GM19467 (cell line): ENCODE data around the gene UNC79.

ENCODE experiments used
- ATAC-seq: cut with Tn5 transposase; IDR thresholded peaks from one replicate; pipeline ENCODE4 v1.9.1; 2021; ENCODE audit warnings: mild to moderate bottlenecking, moderate library complexity; ENCODE audit not compliant: unreplicated experiment

The UNC79 gene

DNA sequence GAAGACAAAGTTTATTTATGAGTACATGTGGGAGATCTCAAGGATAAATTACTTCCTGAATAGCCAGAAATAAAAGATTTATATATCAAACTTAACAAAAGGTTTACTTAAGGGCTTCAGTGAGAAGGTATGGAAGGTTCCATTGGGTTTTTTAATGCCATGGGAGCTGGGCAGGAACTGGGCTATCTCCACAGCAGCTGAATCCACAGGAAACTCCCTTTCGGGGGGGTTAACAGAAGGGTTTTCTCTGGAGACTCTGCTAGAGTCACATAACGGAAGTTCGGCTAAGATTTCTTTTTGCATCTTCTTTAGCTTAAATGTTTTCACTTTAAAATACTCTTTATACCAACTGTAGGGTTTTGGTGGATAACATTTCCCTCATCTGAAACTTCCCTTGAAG is 113.5 kb downstream of the UNC79 start:
- no peak for ATAC-seq

DNA sequence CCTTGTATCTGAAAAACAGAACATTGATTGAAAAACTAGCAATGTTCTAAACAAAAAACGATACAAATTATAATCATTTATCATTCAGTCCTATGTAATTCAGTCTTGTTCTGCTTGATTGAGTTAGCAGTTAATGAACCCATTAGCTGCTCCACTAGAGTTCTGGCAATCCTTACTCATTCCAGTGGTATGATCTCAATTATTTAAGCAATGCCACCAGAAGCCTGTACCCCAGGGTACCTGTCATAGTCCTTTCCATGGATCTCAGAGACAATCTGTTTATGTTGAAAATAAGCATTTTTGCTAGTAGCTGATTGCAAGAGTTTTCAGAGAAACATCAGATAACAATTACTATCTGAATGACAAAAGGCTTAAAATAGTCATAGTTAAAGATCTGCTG is 115.9 kb downstream of the UNC79 start:
- ATAC-seq, result no peak

DNA sequence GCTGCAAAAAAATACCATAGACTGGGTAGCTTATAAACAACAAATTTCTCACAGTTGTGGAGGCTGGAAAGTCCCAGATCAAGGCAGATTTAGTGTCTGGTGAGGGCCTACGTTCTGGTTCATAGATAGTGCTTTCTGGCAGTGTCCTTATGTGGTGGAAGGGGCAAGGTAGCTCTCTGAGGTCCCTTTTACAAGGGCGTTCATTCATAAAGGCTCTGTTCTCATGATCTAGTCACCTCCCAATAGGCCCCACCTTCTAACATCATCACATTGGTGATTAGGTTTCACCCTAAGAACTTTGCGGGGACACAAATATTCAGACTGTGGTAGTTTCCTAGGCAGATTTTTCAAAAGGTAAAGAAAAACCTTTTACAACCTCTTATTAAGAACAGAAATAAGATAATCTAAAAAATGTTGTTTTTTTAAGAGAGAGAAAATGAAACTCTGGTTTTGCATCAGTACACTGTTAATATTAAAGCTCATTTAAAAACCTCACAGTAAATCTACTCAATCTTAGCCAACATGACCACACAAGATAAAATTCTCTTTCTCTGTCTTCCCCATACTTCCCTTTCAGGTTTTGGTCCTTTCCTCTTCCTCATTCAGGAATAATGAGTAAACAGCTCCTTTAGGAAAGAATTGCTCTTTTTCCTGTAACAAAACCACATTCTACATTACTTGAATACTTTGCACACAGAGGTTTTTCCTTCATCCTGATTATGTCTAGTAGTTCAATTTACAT is 117.5 kb downstream of the UNC79 start:
- ATAC-seq, result peak; percentile 80

DNA sequence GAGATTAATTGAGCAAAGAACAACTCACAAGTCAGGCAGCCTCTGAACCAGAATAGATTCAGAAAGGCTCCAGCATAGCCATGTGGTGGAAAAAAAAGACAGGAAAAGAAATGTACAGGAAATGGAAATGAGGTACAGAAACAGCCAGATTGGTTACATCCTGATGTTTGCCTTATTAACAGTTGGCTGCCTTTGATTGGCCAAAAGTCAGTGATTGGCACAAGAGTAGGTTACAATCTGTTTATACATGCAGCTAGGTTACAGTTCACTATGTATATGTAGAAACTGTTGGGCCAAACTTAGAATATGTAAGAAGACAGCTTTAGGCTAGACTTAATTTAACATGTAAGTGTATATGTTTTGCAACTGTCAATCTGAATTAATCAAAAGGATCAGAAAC is 118.9 kb downstream of the UNC79 start:
- no peak for ATAC-seq

DNA sequence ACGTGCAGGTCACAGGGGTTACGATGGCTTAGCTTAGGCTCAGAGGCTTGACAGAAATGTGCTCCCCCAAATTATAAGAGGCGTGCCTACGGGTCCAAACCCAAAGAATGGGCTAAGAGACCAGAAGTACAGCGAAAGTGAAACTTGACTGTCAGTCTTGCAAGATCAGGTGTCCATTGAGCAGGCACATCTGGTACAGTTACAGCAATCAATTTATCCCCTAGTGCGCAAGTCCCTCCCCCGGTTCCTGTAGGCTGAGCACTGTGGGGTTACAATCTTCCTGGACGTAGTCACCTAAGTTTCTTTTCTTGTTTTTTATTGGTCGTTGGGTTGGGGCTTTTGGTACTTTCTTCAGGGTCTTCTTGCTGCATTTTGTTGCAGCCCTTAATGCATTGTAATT is 134.2 kb downstream of the UNC79 start:
- no peak for ATAC-seq

DNA sequence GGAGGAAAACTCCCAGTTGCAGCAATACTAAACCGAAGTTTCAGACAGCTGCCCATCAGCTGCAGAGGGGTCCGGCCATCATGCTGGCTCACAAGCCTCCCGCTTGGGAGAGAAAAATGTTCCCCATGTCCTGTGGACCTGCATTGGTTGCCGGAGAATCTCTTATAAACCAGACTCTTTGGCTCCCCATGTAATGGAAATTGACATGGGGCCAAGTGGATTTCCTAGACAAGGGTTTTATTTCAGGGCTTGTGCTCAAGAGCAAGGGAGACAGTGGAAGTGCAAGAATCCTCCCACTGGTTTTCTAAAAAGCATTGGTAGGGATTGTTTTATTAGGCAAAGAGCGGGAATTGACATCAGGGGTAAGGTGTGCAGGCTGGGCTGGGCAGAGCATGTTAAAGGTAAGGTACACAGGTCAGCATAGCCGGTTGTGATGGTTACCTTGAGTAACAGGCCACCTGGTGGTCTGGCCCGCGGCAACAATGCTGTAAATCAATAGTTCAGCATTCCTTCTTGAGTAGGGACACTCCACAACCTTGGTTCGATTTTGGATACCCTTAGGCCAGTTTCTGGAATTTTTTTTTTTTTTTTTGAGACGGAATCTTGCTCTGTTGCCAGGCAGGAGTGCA is 135.4 kb downstream of the UNC79 start:
- ATAC-seq, result no peak

DNA sequence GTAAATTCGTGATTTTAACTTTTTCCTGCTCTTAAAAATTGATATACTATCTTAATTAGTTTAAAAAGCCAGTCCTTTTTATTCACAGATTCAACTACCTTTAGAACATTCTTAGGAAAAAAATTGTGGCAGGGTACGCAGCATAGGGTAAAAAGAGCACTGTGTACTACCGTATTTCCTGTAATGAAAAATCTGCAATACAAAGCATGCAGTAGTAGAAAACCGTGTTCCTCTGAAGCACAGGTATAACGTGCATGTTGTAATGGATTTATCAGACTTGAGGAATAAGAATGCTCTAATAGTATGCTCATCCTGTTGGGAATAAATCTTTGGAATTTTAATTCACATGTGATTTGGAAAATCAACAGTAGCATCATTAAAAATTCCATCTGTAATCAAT is 140.5 kb downstream of the UNC79 start:
- no peak for ATAC-seq

DNA sequence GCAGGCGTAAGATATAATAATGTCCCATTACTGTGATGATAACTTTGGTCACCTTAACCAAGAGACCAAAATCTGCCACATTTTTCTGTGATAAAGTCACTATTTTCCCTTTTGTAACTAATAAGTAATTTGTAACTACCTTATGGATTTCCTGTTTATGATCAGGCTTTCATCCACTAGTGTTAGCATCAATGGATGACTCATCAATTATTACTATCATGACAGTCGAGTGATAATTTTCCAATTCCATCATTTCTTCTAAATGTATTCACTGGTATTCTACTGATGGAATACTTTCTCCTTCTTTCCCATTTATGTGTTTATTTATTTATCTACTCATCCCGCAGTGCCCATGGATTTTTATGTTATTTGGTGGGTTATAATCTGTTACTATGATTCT is 148.4 kb downstream of the UNC79 start:
- ATAC-seq, result no peak

DNA sequence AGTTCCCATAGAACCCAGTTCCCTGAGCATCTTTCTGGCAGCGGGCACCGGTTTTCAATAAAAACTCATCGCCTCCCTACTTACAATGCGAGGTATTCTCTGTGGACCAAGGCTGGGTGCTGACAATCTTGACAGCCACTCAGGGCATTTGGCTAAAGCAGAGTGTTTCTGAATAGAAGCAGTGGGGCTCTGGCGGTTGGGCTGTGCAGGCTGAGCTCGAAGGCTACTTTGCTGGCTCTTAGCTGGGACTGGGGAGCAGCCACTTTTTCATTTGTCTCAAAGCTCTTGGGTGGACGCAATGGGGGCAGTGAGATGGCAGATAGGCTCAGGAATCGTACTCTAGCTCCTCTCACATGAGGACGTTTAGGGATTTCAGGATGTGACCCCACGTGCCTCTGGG is 151.8 kb downstream of the UNC79 start:
- ATAC-seq, result no peak

DNA sequence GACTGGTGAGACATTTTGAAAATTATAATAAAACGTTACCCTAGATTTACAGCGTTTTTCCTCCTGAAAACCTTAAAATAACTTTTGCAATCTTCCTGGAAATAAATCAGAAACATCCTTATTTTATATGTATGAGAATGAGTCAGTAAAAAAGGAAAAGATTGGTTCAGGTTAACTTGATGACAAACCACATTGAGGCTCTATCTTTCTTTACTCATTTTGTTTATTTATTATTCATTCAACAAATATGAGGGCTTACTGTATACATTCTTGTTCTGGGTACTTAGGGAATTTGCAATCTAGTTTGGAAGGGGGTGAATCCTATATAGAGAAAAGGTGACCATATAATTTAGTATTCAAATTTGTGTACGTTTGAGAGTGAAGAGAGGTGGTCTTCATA is 156.6 kb downstream of the UNC79 start:
- no peak for ATAC-seq

DNA sequence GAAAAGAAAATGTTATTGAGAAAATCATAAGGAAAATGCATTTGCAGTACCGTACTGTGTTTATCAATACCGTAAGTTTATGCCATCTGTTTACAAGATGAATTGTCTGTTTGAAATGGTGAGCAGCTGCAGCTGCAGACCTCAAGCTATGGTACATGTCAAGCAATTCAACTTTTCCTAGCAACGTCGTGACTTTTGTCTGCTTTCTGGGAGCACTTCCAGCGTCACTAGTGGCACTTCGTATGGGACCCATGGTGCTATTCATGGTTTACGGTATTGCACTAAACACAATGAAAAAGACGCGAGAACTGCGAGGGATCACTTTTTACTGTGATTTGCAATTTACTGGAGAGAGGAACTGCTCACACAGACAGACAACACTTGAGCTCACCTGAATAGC is 160.8 kb downstream of the UNC79 start:
- no peak for ATAC-seq

DNA sequence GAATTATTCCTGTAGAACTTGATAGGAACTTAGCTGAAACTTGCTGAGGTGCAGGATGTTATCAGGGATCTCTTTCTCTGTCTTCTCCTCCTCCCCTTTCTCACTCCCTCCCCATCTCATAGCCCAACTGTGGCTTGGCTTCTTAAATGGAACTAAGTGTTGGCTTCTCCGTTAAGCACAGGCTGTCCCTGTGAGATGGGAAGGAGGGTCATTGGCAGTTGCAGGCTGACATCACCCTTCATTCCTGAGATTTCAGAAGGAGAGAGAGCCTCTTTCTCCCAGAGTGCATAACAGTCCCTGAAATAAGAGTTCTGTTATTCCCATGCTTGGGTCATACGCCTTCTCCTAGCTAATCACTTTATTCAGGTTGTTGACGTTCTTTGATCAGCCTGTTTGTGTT is 162.0 kb downstream of the UNC79 start:
- ATAC-seq, result no peak

DNA sequence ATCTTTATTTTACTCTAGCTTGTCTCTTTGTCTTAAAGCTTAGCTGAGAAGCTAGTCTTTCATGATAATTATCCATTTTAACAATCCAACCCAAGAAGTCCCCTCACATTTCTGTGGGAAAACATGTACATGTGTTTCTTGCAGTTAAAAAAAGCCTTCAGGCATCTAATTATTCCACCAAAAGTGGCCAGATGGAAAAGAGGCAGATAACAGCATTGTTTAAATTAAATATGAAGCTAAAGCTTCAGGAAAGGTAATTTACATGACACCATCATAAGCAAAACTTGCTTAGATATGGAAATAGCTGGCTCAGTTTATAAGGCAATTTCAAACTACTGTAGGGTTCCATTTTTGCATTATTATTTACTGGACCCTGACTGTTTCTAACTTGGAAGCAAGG is 175.4 kb downstream of the UNC79 start:
- no peak for ATAC-seq

DNA sequence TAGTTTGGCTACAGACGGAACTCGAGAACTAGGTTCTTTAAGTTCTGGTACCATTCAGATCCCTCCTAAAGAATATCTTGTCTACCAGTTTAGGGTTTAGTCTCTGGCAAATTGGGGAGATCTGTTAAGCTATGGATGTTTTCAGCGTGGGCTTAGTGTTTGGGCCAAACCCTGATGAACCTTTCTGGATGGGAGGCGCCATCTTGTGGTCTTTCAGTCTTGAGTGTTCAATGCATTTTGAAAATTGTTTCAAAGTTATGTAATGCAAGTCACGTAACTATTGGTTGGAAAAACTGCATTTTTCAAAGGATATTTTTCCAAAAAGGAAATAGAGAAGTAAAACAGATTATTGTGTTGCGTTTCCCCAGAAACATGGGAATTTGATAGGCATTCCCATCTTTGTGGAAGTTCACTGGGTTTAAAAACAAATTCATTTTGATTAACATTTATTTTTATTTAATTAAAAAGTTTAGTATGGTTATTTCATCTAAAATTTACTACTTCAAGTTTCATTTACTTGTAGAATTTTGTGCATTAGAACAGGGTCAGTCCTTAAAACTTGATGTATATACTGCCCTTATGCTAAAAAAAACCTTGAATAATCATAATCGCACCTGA is 188.5 kb downstream of the UNC79 start:
- ATAC-seq, result no peak

DNA sequence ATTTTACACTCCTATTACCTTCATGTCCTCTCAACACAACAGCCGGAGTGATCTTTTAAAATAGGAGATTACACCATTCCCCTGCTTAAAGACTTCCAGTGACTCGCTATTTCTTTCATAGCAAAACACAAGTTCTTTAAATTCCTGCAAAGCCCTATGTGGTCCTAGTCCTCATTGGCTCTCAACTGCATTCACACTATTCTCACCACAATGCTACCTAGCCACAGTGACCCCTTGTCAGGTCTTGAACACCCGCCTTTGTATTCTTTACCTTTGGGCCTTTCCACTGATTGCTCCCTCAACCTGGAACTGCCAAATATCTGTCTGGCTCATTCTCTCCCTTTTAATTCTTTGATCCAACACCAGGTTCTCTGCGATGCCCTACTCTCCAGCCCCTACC is 197.3 kb downstream of the UNC79 start:
- no peak for ATAC-seq

DNA sequence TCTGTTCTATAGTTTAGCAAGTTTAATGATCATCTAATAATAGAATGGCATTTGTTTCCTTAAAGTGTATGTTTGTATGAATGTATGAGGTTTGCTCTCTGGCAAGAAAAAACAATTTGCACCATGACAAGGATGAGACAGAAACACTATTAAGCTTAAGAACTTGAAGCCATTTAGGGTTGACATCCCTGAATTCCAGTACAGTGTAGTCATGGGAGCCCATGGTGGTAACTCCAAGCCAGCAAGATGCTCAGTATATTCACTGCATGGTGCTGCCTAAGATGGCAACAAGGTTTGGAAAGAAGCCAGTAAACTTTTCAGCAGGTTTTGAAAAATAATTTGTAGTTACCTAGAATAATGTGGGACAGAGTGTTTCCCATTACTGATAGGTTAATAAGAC is 198.9 kb downstream of the UNC79 start:
- ATAC-seq, result no peak

DNA sequence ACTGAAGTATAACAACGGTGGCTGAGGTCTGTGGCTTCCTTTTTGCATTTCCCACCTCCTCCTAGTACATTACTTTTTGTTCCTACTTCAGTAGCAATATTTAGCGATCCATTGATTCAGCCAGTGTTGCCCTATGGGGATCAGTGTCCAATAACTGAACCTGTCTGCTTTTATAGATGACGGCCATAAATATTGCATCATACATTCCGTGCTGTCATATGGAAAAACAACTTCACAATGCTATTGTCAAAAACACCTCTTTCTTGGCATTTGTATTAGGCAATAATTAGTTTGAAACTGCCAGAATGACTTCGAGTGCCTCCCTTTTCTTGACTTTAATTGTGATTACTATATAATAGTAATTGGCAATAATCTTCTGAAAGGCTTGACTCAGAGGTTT is 208.1 kb downstream of the UNC79 start:
- no peak for ATAC-seq

DNA sequence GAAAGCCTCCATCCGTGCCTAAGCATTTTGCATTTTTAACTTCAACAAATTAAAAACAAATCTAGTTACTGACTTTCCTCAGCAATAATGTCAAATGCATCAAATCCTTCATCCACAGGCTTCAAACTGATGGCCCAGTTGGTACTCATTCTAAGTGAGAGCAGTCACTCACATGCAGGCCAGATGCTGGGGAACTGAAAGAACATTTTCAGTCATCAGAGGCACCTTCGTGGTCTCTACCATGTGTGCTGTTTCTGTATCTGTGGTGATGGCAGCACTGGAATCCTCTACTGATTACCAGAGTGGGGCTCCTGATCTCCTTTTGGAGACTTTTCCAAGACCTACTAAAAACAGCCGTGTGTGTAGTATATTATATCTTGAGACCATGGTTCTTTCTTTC is 212.4 kb downstream of the UNC79 start:
- ATAC-seq, result no peak

DNA sequence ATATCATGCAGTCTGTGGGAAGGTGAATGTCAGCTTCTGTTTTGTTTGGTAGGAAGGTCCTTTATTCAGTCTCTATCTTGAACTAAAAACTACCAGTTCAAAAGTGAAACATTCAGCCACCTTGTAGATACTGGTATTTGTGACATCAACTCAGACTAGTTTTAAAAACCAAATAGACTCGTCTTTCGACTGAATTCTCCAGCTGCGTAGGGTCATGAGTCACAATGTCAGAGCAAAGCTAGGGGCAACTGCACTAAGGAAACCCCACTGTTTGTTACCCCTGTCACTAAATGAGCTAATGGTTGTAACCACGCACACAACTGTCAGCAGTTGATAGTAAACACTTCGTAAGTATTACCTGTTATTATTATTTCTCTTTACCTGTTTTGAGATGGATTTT is 212.9 kb downstream of the UNC79 start:
- no peak for ATAC-seq

DNA sequence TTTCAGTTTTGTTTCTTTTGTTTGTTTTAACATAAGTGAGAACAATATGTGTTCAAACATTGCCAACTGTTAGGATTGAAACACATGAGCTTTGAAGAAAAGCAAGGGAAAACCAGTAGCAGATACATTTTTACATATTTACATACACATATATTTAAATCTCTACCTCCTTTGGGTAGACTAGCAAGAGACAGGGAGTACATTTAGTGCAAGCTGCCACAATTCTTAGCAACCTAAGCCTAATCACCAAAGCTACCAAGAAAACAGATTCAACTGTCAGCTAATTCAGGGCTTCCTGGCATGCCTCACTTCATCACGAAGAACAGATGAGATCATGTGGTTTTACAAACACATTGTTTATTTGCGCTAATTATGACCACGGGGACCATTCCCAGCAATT is 214.5 kb downstream of the UNC79 start:
- ATAC-seq, result no peak

DNA sequence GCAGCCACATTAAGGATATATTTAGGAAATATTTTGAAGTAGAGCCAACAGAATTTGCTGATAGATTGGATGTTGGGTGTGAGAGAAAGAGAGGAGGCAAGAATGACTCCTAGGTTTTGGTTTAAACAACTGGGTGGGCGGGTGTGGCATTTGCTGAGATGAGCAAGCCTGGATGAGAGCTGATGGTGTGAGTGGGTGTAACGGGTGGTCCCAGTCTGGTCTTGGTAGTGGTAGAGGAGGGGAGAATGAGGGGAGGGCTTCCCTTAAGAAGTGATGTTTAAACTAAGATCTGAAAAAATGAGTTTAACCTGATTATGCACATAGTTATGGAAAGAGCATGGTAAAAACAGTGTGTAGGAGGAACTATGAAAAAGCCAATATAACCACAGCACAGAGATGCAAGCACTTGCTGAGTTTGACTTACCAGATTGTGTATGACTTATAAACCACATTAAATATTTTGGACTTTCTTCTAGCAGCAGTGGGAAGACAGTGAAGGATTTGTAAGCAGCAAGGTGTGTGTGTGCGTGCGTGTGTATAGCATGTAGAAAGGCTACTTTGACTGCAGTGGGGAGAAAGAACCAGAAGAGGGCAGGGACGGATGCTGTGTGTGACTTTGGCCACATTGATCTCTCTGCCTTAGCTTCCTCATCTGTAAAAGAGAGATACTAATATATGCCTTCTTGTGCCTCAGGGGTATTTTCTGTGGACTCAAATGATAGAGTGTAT is 217.9 kb downstream of the UNC79 start:
- ATAC-seq, result no peak

DNA sequence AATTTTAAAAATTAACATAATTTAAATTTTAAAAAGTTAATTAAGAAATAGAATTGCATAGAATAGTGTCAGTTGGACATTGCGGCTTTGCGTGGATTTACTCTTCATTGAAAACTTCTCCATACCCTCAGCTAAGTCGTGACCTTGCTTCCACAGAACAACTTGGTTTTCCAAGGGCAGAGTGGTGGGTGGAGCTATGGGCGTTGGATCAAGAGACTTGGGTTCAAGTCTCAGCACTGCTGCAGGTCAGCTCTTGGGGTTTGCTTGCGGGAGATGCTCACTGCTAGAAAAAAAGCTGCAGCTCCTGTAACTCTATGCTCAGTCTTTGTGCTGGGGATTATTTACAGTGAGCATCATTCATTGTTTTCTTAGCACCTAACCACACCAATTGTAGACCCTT is 223.9 kb downstream of the UNC79 start:
- ATAC-seq, result no peak
